Lung (tissue), 12 donors: Measurements from ENCODE around the gene DLG2. TPM values are rescaled to one million over a fixed set of nuclear protein-coding genes. Genes with fewer than 3 reads are reported as not detected.

Source experiments
- ATAC-seq: fragments of 200-7000 bp; cut with Tn5 transposase; one replicate; pipeline ENCODE4 v1.9.1; 2020; ENCODE audit warnings: moderate number of reproducible peaks; ENCODE audit not compliant: insufficient read depth, low FRiP score
- DNase-seq, 3 donors: peaks; one replicate each; pipeline ENCODE4 v3.0.0-alpha.2; 2013 to 2017
- H3K27ac ChIP-seq, 2 donors: one replicate each; pipeline ENCODE4 v1.5.1; 2013; ENCODE audit warnings: mild to moderate bottlenecking in 2 of 2, moderate library complexity in 2 of 2, control low read depth in 1 of 2, inconsistent platforms in 1 of 2, low read depth in 1 of 2, low read length in 1 of 2
- H3K27me3 ChIP-seq, 3 donors: one replicate each; pipeline ENCODE4 v1.5.1; 2013; ENCODE audit warnings: low read length in 2 of 3; ENCODE audit not compliant: control insufficient read depth in 3 of 3, insufficient read depth in 3 of 3
- H3K36me3 ChIP-seq, 4 donors: one replicate each; pipeline ENCODE4 v1.5.1; 2013; ENCODE audit warnings: low read length in 4 of 4, mild to moderate bottlenecking in 1 of 4, moderate library complexity in 1 of 4; ENCODE audit not compliant: control insufficient read depth in 4 of 4, insufficient read depth in 4 of 4
- H3K4me1 ChIP-seq, 5 donors: one replicate each; pipeline ENCODE4 v1.5.1; 2013; ENCODE audit warnings: low read length in 5 of 5, mild to moderate bottlenecking in 2 of 5, moderate library complexity in 1 of 5; ENCODE audit not compliant: control insufficient read depth in 5 of 5, insufficient read depth in 5 of 5
- H3K4me3 ChIP-seq: one replicate; pipeline ENCODE4 v1.5.1; 2013; ENCODE audit warnings: mild to moderate bottlenecking, control low read depth, moderate library complexity
- H3K9ac ChIP-seq, 2 donors: one replicate each; pipeline ENCODE4 v1.5.1; 2013; ENCODE audit warnings: low read length in 2 of 2, control low read depth in 1 of 2; ENCODE audit not compliant: insufficient read depth in 1 of 2
- H3K9me3 ChIP-seq, 4 donors: one replicate each; pipeline ENCODE4 v1.5.1; 2013; ENCODE audit warnings: low read length in 3 of 4, mild to moderate bottlenecking in 1 of 4, moderate library complexity in 1 of 4; ENCODE audit not compliant: control insufficient read depth in 4 of 4, insufficient read depth in 3 of 4
- WGBS, 2 donors: extraction: QIAGEN DNeasy Blood & Tissue Kit; methylation state at CpG; one replicate each; pipeline ENCODE4 v1.1.7; 2013; 5-methylcytosine and 5-hydroxymethylcytosine counted together
- polyA plus RNA-seq, 2 donors: library from polyadenylated mRNA; stranded (reverse); fragments of 200-250 nt; gene quantifications; one replicate each; pipeline ENCODE4 v1.2.1, GENCODE V29; 2013
- total RNA-seq, 2 donors: library from RNA; depleted of rRNA in 1 of 2; stranded (reverse); fragments of >200 nt in 1 of 2; gene quantifications; one replicate each; pipeline ENCODE4 v1.2.1, GENCODE V29; 2014 to 2021
- TF ChIP-seq, protein P1 (sequence below): IDR thresholded peaks from 2 replicates; pipeline ENCODE4 v1.5.1; 2012; ENCODE audit warnings: mild to moderate bottlenecking; ENCODE audit errors: control extremely low read depth, extremely low read depth
- donor health status: control.
- donor health status: control.
- donor health status: Bipolar disorder and iron deficiency.
- donor health status: healthy.
- donor health status: DM: yes; HTN: yes; CAD: no.

DLG2 gene
- total and polyA plus RNA-seq, 4 donors = 0.32 to 24.1 (median 5.4) TPM

DNA sequence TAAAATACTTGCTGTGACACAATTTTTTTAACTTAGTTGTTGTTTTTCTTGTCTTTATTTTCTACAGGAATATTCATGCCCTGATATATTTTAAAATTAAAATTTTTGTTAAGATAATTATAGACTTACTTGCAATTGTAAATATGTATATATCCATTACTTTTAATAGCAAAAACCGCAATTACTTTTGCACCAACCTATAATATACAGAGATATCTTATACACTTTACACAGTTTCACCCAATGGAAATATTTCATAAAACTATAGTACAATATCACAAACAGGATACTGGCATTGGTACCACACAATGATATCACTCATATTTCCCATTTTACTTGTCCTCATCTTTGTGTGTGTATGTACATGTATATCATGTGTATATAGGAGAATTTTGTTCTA is 188.8 kb downstream of the DLG2 start:
- H3K4me3 ChIP-seq = no peak overlapping the region
- peaks cover 0 to 8% (median 3%) of the 10 kb centered on the region in 4 donors for H3K9me3 ChIP-seq
- TF ChIP-seq, protein P1, sequence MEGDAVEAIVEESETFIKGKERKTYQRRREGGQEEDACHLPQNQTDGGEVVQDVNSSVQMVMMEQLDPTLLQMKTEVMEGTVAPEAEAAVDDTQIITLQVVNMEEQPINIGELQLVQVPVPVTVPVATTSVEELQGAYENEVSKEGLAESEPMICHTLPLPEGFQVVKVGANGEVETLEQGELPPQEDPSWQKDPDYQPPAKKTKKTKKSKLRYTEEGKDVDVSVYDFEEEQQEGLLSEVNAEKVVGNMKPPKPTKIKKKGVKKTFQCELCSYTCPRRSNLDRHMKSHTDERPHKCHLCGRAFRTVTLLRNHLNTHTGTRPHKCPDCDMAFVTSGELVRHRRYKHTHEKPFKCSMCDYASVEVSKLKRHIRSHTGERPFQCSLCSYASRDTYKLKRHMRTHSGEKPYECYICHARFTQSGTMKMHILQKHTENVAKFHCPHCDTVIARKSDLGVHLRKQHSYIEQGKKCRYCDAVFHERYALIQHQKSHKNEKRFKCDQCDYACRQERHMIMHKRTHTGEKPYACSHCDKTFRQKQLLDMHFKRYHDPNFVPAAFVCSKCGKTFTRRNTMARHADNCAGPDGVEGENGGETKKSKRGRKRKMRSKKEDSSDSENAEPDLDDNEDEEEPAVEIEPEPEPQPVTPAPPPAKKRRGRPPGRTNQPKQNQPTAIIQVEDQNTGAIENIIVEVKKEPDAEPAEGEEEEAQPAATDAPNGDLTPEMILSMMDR = no peak
- ATAC-seq (no peak), DNase-seq (no peak)
- 88 to 90% methylated on average over 1 of the region's 1 CpG for whole genome bisulfite sequencing, 2 donors
- no peaks in the 10 kb centered on the region for H3K4me1 ChIP-seq
- no peak overlapping the region for H3K9ac ChIP-seq
- no peaks in the 10 kb centered on the region for H3K36me3 ChIP-seq
- no peak overlapping the region for H3K27ac ChIP-seq
- no peaks in the 10 kb centered on the region for H3K27me3 ChIP-seq

DNA sequence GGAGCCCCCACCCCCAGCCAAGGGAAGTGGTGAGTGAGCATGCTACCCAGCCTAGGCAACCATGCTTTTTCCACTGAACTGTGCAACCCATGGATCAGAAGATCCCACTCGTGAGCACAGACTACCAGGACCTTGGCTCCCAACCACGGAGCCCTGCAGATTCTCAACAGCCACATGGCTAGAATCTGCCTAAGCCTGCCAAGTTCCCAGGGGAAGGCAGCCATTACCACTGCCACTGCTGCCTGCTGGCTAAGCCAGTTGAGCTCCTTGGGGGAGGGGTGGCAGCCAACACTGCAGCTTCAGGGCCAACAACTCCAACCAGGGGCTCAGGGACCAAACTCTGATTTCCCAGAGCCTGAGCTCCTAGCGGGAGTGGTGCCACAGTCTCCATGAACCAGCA is 195.8 kb downstream of the DLG2 start:
- Histone ChIP-seq H3K9ac (no peak overlapping the region), H3K36me3 (no peaks in the 10 kb centered on the region), H3K27me3 (no peaks in the 10 kb centered on the region), H3K4me1 (no peaks in the 10 kb centered on the region), H3K9me3 (peaks cover 0 to 10% (median 4%) of the 10 kb centered on the region in 4 donors), H3K4me3 (no peak overlapping the region), H3K27ac (no peak overlapping the region)
- DNase-seq (no peak), ATAC-seq (no peak)
- TF ChIP-seq, protein P1 = no peak
- WGBS, 2 donors = 91 to 92% methylated on average over 3 of the region's 3 CpGs

DNA sequence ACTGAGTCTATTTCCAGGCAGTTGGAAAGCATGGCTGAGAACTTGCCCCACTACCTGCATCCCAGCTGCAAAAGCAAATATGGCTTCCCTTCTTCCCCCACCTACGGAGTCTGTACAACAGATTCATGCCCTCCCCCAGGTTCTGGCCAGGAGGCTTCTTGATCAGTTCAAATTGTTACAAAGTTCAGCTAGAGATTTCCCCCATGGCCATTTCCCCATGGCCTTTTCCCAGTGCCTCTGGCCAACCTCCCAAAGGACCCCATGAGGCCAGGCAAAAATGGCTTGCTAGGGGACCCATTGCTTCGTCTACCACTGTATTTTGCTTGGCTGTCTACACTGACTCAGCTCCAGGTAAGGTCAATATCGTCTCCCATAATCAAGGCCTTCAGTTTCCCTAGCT is 203.3 kb downstream of the DLG2 start:
- Histone ChIP-seq H3K9me3 (peaks cover 0 to 13% (median 2%) of the 10 kb centered on the region in 4 donors), H3K36me3 (no peaks in the 10 kb centered on the region), H3K27ac (no peak overlapping the region), H3K9ac (no peak overlapping the region), H3K4me1 (no peaks in the 10 kb centered on the region), H3K4me3 (no peak overlapping the region), H3K27me3 (no peaks in the 10 kb centered on the region)
- TF ChIP-seq, protein P1 = no peak
- ATAC-seq = no peak
- DNase-seq = no peak
- WGBS, 2 donors = 92 to 93% methylated on average over 3 of the region's 3 CpGs

DNA sequence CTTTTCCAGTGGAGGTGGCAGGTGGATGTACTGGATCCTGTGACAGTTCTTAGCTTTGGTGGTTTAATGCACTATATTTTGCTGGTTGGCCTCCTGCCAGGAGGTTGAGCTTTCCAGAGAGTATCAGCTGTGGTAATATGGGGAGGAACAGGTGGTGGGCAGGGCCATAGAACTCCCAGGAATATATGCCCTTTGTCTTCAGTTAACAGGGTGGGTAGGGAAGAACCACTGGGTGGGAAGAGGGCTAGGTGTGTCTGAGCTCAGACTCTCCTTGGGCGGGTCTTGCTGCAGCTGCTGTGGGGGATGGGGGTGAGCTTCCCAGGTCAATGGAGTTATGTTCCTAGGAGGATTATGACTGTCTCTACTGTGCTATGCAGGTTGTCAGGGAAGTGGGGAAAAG is 203.8 kb downstream of the DLG2 start:
- ATAC-seq = no peak
- Histone ChIP-seq H3K9ac (no peak overlapping the region), H3K4me3 (no peak overlapping the region), H3K27ac (no peak overlapping the region), H3K36me3 (no peaks in the 10 kb centered on the region), H3K27me3 (no peaks in the 10 kb centered on the region), H3K4me1 (no peaks in the 10 kb centered on the region), H3K9me3 (peaks cover 0 to 13% (median 2%) of the 10 kb centered on the region in 4 donors)
- 87 to 95% methylated on average over 1 of the region's 1 CpG for WGBS, 2 donors
- TF ChIP-seq, protein P1 = no peak
- no peak for DNase-seq
